H1 (cell line): ENCODE results near the gene NCAPG2. TPM values are rescaled to one million over a fixed set of nuclear protein-coding genes. Genes with fewer than 3 reads are reported as not detected.

ENCODE experiments used
- CTCF ChIA-PET: fragments of 300-600 bp; sonication (Branson Sonifier 250); formaldehyde crosslinking; loops from one replicate; lab custom pipeline; 2021; ENCODE audit not compliant: partially characterized antibody; lab: Charles Lee
- POLR2A ChIA-PET: fragments of 300-600 bp; sonication (Branson Sonifier 250); formaldehyde crosslinking; loops from one replicate; lab custom pipeline; 2021; ENCODE audit warnings: inconsistent platforms; ENCODE audit not compliant: partially characterized antibody; lab: Charles Lee
- DNase-seq, 2 experiments: peaks; one replicate each; pipeline versions ENCODE4 v3.0.0 to v3.0.0-alpha.2; 2010 to 2022; ENCODE audit warnings: low spot score in 2 of 2, low read depth in 1 of 2, mixed read lengths in 1 of 2
- FAIRE-seq: peaks from 2 replicates; lab custom pipeline; 2011; peaks lifted over from hg19 to GRCh38; lab: Jason Lieb, UNC
- H2AFZ ChIP-seq: 2 replicates; pipeline ENCODE4 v1.8.1; 2012; ENCODE audit warnings: low read length, inconsistent platforms
- H2AK5ac ChIP-seq: 2 replicates; pipeline ENCODE4 v1.6.1; 2013; ENCODE audit warnings: low read depth, low read length
- H2BK120ac ChIP-seq: replicated peaks from 2 replicates; pipeline ENCODE3; 2013; ENCODE audit warnings: low read depth, low read length, inconsistent platforms
- H2BK12ac ChIP-seq: 2 replicates; pipeline ENCODE4 v1.6.1; 2013; ENCODE audit warnings: low read depth, low read length
- H2BK15ac ChIP-seq: 2 replicates; pipeline ENCODE4 v1.6.1; 2013; ENCODE audit warnings: low read length
- H2BK20ac ChIP-seq: 2 replicates; pipeline ENCODE4 v1.6.1; 2013; ENCODE audit warnings: low read length
- H2BK5ac ChIP-seq: 2 replicates; pipeline ENCODE4 v1.6.1; 2013; ENCODE audit warnings: low read depth, low read length
- H3K14ac ChIP-seq: 2 replicates; pipeline ENCODE4 v1.6.1; 2013; ENCODE audit warnings: inconsistent platforms; ENCODE audit not compliant: insufficient read length
- H3K18ac ChIP-seq: 2 replicates; pipeline ENCODE4 v1.6.1; 2013; ENCODE audit warnings: low read length; ENCODE audit errors: extremely low read depth
- H3K23ac ChIP-seq: 2 replicates; pipeline ENCODE4 v1.6.1; 2013; ENCODE audit warnings: inconsistent platforms; ENCODE audit not compliant: insufficient read length
- H3K23me2 ChIP-seq: 2 replicates; pipeline ENCODE4 v1.6.1; 2013; ENCODE audit warnings: low read depth, low read length
- H3K27ac ChIP-seq: 2 replicates; pipeline ENCODE4 v1.6.1; 2011; ENCODE audit warnings: low read depth, low read length, inconsistent platforms
- H3K27me3 ChIP-seq, 4 experiments: replicated peaks in 1 of 4; 1 replicate in 1 of 4; 2 replicates in 3 of 4; pipeline versions ENCODE4 v1.6.1 to v1.8.1; 2011 to 2013; ENCODE audit warnings: low read length in 3 of 4, mild to moderate bottlenecking in 3 of 4, inconsistent platforms in 2 of 4, mixed read lengths in 2 of 4, moderate library complexity in 1 of 4; ENCODE audit not compliant: control insufficient read depth in 3 of 4, insufficient read depth in 3 of 4; ENCODE audit errors: extremely low read depth in 1 of 4
- H3K36me3 ChIP-seq, 4 experiments: 2 replicates each; pipeline versions ENCODE4 v1.6.1 to v1.8.1; 2011 to 2013; ENCODE audit warnings: mild to moderate bottlenecking in 4 of 4, low read length in 3 of 4, moderate library complexity in 2 of 4, control low read depth in 1 of 4, inconsistent platforms in 1 of 4; ENCODE audit not compliant: insufficient read depth in 4 of 4, control insufficient read depth in 2 of 4
- H3K4ac ChIP-seq: replicated peaks from 2 replicates; pipeline ENCODE3; 2013; ENCODE audit warnings: low read length, low read depth, mixed read lengths, inconsistent platforms; ENCODE audit not compliant: insufficient read length
- H3K4me1 ChIP-seq, 4 experiments: replicated peaks in 1 of 4; 1 replicate in 1 of 4; 2 replicates in 3 of 4; pipeline versions ENCODE4 v1.6.1 to v1.8.1; 2011 to 2013; ENCODE audit warnings: low read length in 3 of 4, inconsistent platforms in 2 of 4, mixed read lengths in 1 of 4; ENCODE audit not compliant: insufficient read depth in 4 of 4, control insufficient read depth in 3 of 4
- H3K4me2 ChIP-seq, 2 experiments: 2 replicates each; pipeline versions ENCODE4 v1.6.1 to v1.8.1; 2011 to 2013; ENCODE audit warnings: low read depth in 2 of 2, low read length in 2 of 2, control low read depth in 1 of 2, inconsistent platforms in 1 of 2, mild to moderate bottlenecking in 1 of 2; ENCODE audit not compliant: insufficient read depth in 1 of 2
- H3K4me3 ChIP-seq, 4 experiments: fragments of 200-600, 300-600 bp in 1 of 4; sonication (generic), shearing (Covaris generic), sonication (Bioruptor Twin) in 1 of 4; 2 replicates each; pipeline versions ENCODE4 v1.5.1 to v1.8.1; 2011 to 2016; ENCODE audit warnings: low read length in 4 of 4, low read depth in 3 of 4, control low read depth in 2 of 4, inconsistent platforms in 2 of 4, mild to moderate bottlenecking in 2 of 4, mixed read lengths in 1 of 4, moderate library complexity in 1 of 4; ENCODE audit not compliant: insufficient read depth in 2 of 4; ENCODE audit errors: extremely low read depth in 1 of 4
- H3K56ac ChIP-seq: replicated peaks from 2 replicates; pipeline ENCODE3; 2013; ENCODE audit warnings: low read depth, mild to moderate bottlenecking, mixed read lengths, low read length, inconsistent platforms; ENCODE audit not compliant: insufficient read length
- H3K79me1 ChIP-seq: 2 replicates; pipeline ENCODE4 v1.6.1; 2013; ENCODE audit warnings: low read depth, low read length, control low read depth
- H3K79me2 ChIP-seq, 2 experiments: 2 replicates each; pipeline versions ENCODE4 v1.6.1 to v1.8.1; 2012 to 2013; ENCODE audit warnings: low read length in 2 of 2, mild to moderate bottlenecking in 2 of 2, inconsistent platforms in 1 of 2; ENCODE audit not compliant: insufficient read depth in 2 of 2, control insufficient read depth in 1 of 2
- H3K9ac ChIP-seq, 4 experiments: replicated peaks in 1 of 4; 1 replicate in 1 of 4; 2 replicates in 3 of 4; pipeline versions ENCODE4 v1.6.1 to v1.8.1; 2011 to 2013; ENCODE audit warnings: low read depth in 3 of 4, low read length in 3 of 4, control low read depth in 2 of 4, mild to moderate bottlenecking in 2 of 4, moderate library complexity in 2 of 4, inconsistent platforms in 1 of 4; ENCODE audit errors: extremely low read depth in 1 of 4
- H3K9me3 ChIP-seq, 2 experiments: 2 replicates each; pipeline versions ENCODE4 v1.6.1 to v1.8.1; 2012 to 2013; ENCODE audit warnings: mild to moderate bottlenecking in 2 of 2, moderate library complexity in 2 of 2, control low read depth in 1 of 2, inconsistent platforms in 1 of 2, low read depth in 1 of 2, low read length in 1 of 2, mixed read lengths in 1 of 2; ENCODE audit not compliant: insufficient read depth in 2 of 2
- H4K20me1 ChIP-seq, 2 experiments: replicated peaks in 1 of 2; 2 replicates each; pipeline versions ENCODE3 to v1.8.1; 2011 to 2013; ENCODE audit warnings: inconsistent platforms in 2 of 2, low read length in 2 of 2, mild to moderate bottlenecking in 1 of 2; ENCODE audit not compliant: insufficient read depth in 2 of 2, control insufficient read depth in 1 of 2
- H4K5ac ChIP-seq: 2 replicates; pipeline ENCODE4 v1.6.1; 2013; ENCODE audit warnings: low read length, low read depth, mixed read lengths, inconsistent platforms; ENCODE audit not compliant: insufficient read length
- H4K8ac ChIP-seq: 2 replicates; pipeline ENCODE4 v1.8.0; 2013; ENCODE audit warnings: mild to moderate bottlenecking, moderate library complexity, low read length, inconsistent platforms; ENCODE audit not compliant: insufficient read depth; ENCODE audit errors: extremely low read depth
- H4K91ac ChIP-seq: replicated peaks from 2 replicates; pipeline ENCODE3; 2013; ENCODE audit warnings: low read length, mixed read lengths, inconsistent platforms; ENCODE audit not compliant: insufficient read length
- ASH2L ChIP-seq: fragments of 200-600, 300-600 bp; sonication (generic); IDR thresholded peaks from one replicate; pipeline ENCODE4 v1.7.1; 2017; ENCODE audit warnings: low read length
- GTF2F1 ChIP-seq: IDR thresholded peaks from 2 replicates; pipeline ENCODE4 v1.6.1; 2012; ENCODE audit warnings: low read depth, low read length, improper control_type of control experiment, borderline replicate concordance
- HDAC6 ChIP-seq: IDR thresholded peaks from one replicate; pipeline ENCODE4 v1.7.1; 2012; ENCODE audit warnings: low read depth, mild to moderate bottlenecking, inconsistent platforms, low read length, moderate library complexity
- KDM5A ChIP-seq: fragments of 200-600 bp; IDR thresholded peaks from 2 replicates; pipeline ENCODE4 v1.7.1; 2012; ENCODE audit warnings: mild to moderate bottlenecking, low read length, inconsistent platforms, mixed read lengths
- SAP30 ChIP-seq: fragments of 300-600 bp; sonication (generic); IDR thresholded peaks from 2 replicates; pipeline ENCODE4 v1.7.1; 2012; ENCODE audit warnings: low read length, moderate library complexity, mild to moderate bottlenecking, inconsistent platforms; ENCODE audit not compliant: insufficient read depth, insufficient replicate concordance
- SIN3A ChIP-seq, 2 experiments: IDR thresholded peaks in 1 of 2; conservative IDR thresholded peaks in 1 of 2; 2 replicates each; pipeline ENCODE4 v1.6.1; 2011 to 2012; ENCODE audit warnings: low read length in 2 of 2, improper control_type of control experiment in 1 of 2, low read depth in 1 of 2, mild to moderate bottlenecking in 1 of 2
- SP4 ChIP-seq: IDR thresholded peaks from 2 replicates; pipeline ENCODE4 v1.6.1; 2012; ENCODE audit warnings: low read length, inconsistent platforms
- SUZ12 ChIP-seq: fragments of 200-600 bp; sonication (generic); IDR thresholded peaks from 2 replicates; pipeline ENCODE4 v1.6.1; 2012; ENCODE audit warnings: mild to moderate bottlenecking, inconsistent platforms, low read length, moderate library complexity, mixed read lengths
- WGBS, 2 experiments: shearing (Covaris generic) in 1 of 2; methylation state at CpG; one replicate each; pipeline versions ENCODE4 v1.1.6 to v1.1.7; 2013 to 2015; ENCODE audit warnings: low lambda C conversion rate in 2 of 2, mixed read lengths in 2 of 2, inconsistent platforms in 1 of 2, low coverage in 1 of 2, missing lambda C conversion rate in 1 of 2; ENCODE audit not compliant: insufficient replicate concordance in 2 of 2, insufficient coverage in 1 of 2, insufficient read length in 1 of 2; ENCODE audit errors: extremely low coverage in 1 of 2, missing lambda C conversion rate in 1 of 2; 5-methylcytosine and 5-hydroxymethylcytosine counted together
- polyA plus RNA-seq, 7 experiments: library from polyadenylated mRNA; depleted of rRNA in 3 of 7; stranded (reverse) in 5 of 7; unstranded in 2 of 7; fragments of >200 nt in 5 of 7; fragments of 200-250 nt in 2 of 7; gene quantifications; 1 replicate in 5 of 7; 2 replicates in 1 of 7; 4 replicates in 1 of 7; pipeline versions ENCODE4 v1.2.1 to v1.2.3, GENCODE V29; 2011 to 2013; ENCODE audit warnings: missing spikeins in 2 of 7, mixed read lengths in 2 of 7
- total RNA-seq: library from RNA; stranded (reverse); fragmentation: NEBNext Ultra II Directional; extraction: Animal tissue kit (Norgen Biotek cat#: 25700); gene quantifications from 2 replicates; pipeline ENCODE4 v1.2.1, GENCODE V29; 2021

Gene NCAPG2
- total and polyA plus RNA-seq, 2 of the 8 experiments (the other 6 are each of a cell fraction or from before 2014, with no cell fraction given), result 49.9 to 119 TPM

DNA sequence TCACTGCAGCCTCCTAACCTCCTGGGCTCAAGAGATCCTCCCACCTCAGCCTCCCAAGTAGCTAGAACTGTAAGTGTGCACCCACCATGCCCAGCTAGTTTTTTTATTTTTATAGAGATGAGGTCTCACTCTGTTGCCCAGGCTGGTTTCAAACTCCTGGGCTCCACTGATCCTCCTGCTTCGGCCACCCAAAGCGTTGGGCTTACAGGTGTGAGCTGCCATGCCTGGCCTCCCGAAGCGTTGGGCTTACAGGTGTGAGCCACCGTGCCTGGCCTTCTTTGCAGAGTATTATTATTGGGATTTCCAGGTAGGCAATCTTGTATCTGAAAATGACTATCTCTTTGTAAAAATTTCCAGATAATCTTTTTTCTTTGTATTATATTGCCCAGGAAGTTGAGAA, 23.1 kb upstream of the NCAPG2 start:
- H2BK15ac ChIP-seq, result no peak overlapping the region
- POLR2A ChIA-PET, result no interaction called here
- no peak for FAIRE-seq
- no peak overlapping the region for H2BK120ac ChIP-seq
- no peak overlapping the region for H2AK5ac ChIP-seq
- no peak overlapping the region for H3K4me3 ChIP-seq
- no peak overlapping the region for H3K23ac ChIP-seq
- DNase-seq, result no peak
- no peak overlapping the region for H2BK20ac ChIP-seq
- no peak overlapping the region for H2BK5ac ChIP-seq
- H4K91ac ChIP-seq, result no peak overlapping the region
- H3K4ac ChIP-seq, result no peak overlapping the region
- peaks cover 0 to 7% (median under 1%) of the 10 kb centered on the region in 4 experiments; a peak in 3 of 7 replicates for H3K4me1 ChIP-seq
- H2AFZ ChIP-seq, result no peak overlapping the region
- no peak overlapping the region for H3K4me2 ChIP-seq
- H2BK12ac ChIP-seq, result no peak overlapping the region
- no peaks in the 10 kb centered on the region for H3K79me1 ChIP-seq
- H3K14ac ChIP-seq, result no peak overlapping the region
- no peak overlapping the region for H4K8ac ChIP-seq
- TF ChIP-seq HDAC6 (no peak), GTF2F1 (no peak), SUZ12 (no peak), KDM5A (no peak), ASH2L (no peak), SIN3A (conservative IDR thresholded peaks at IDR 0.05 in 1 of 2, IDR thresholded peaks at IDR 0.05 in 1 of 2; ENCODE audit: low read depth in 1 of 2, low read length in 2 of 2) (no peak), SP4 (no peak), SAP30 (no peak)
- no peaks in the 10 kb centered on the region for H3K9me3 ChIP-seq
- no peak overlapping the region for H3K27ac ChIP-seq
- H3K56ac ChIP-seq, result no peak overlapping the region
- no peaks in the 10 kb centered on the region; a peak in 1 of 4 replicates for H3K79me2 ChIP-seq
- 93% methylated on average over 5 of the region's 5 CpGs; no CpG with 5 or more reads in 1 of the 2 experiments for WGBS, 2 experiments
- H4K20me1 ChIP-seq, result no peaks in the 10 kb centered on the region
- H3K18ac ChIP-seq, result no peak overlapping the region
- CTCF ChIA-PET, result interaction anchor here (1.0 to 1.8 kb wide), 2 partner anchors 18 to 32 kb away, joined by 5 to 7 read pairs; no protein-coding TSS in a partner anchor
- H3K27me3 ChIP-seq, result no peaks in the 10 kb centered on the region
- H3K36me3 ChIP-seq, result 0 out of 8 replicates have a peak, but pooled peaks cover 0 to 3% (median 0%) of the 10 kb centered on the region in 4 experiments
- H3K23me2 ChIP-seq, result no peaks in the 10 kb centered on the region
- H4K5ac ChIP-seq, result no peak overlapping the region
- no peak overlapping the region for H3K9ac ChIP-seq
